Measurements from ENCODE around the gene IRX2.

IRX2 gene

DNA sequence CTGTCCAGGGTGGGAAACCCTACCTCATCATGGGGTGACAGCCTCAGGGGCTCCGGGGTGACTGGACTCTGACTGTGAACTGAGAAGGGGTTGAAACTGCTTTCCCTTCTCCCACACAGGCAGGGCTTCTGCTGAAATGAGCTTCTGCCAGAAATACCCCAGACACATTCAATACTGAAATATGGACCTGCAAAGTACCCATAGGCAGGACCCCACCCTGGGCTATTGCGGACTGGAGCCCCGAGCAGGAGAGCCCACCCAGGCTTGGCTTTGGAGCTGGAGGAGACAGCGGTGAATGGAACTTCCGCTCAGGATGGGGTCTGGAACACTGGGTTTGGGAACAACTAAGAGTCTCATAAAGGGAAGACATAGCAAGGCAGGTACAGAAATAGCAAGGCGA, 37.5 kb downstream of the IRX2 start:
- Histone ChIP-seq H3K9me2 (replicated peaks; ENCODE audit: low read depth, low read length) (no peaks in the 10 kb centered on the region), H3K9ac (ENCODE audit: low read depth, low read length, poor library complexity, severe bottlenecking) (no peak overlapping the region), H4K20me1 (ENCODE audit: insufficient read depth, low read length, poor library complexity, severe bottlenecking) (no peaks in the 10 kb centered on the region), H2AFZ (ENCODE audit: low read length) (no peak overlapping the region), H3K4me2 (ENCODE audit: low read depth, low read length, poor library complexity, severe bottlenecking) (no peak overlapping the region), H3K79me2 (ENCODE audit: insufficient read depth, low read length) (no peaks in the 10 kb centered on the region), H3K4me1 (ENCODE audit: insufficient read depth, low read length, poor library complexity, severe bottlenecking) (no peaks in the 10 kb centered on the region), H3K9me3 (ENCODE audit: insufficient read depth, low read depth, low read length) (peaks cover 10% of the 10 kb centered on the region; the same call in 1 of the 2 replicates), H3K27me3 (ENCODE audit: insufficient read depth, low read length, poor library complexity, severe bottlenecking) (no peaks in the 10 kb centered on the region), H3K36me3 (ENCODE audit: insufficient read depth, low read length) (no peaks in the 10 kb centered on the region), H3F3A (ENCODE audit: low read depth) (no peaks in the 10 kb centered on the region), H3K4me3 (ENCODE audit: low read length, poor library complexity, severe bottlenecking) (no peak overlapping the region)
- TF ChIP-seq, protein P1, sequence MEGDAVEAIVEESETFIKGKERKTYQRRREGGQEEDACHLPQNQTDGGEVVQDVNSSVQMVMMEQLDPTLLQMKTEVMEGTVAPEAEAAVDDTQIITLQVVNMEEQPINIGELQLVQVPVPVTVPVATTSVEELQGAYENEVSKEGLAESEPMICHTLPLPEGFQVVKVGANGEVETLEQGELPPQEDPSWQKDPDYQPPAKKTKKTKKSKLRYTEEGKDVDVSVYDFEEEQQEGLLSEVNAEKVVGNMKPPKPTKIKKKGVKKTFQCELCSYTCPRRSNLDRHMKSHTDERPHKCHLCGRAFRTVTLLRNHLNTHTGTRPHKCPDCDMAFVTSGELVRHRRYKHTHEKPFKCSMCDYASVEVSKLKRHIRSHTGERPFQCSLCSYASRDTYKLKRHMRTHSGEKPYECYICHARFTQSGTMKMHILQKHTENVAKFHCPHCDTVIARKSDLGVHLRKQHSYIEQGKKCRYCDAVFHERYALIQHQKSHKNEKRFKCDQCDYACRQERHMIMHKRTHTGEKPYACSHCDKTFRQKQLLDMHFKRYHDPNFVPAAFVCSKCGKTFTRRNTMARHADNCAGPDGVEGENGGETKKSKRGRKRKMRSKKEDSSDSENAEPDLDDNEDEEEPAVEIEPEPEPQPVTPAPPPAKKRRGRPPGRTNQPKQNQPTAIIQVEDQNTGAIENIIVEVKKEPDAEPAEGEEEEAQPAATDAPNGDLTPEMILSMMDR (conservative IDR thresholded peaks at IDR 0.05; ENCODE audit: low read length): no peak

DNA sequence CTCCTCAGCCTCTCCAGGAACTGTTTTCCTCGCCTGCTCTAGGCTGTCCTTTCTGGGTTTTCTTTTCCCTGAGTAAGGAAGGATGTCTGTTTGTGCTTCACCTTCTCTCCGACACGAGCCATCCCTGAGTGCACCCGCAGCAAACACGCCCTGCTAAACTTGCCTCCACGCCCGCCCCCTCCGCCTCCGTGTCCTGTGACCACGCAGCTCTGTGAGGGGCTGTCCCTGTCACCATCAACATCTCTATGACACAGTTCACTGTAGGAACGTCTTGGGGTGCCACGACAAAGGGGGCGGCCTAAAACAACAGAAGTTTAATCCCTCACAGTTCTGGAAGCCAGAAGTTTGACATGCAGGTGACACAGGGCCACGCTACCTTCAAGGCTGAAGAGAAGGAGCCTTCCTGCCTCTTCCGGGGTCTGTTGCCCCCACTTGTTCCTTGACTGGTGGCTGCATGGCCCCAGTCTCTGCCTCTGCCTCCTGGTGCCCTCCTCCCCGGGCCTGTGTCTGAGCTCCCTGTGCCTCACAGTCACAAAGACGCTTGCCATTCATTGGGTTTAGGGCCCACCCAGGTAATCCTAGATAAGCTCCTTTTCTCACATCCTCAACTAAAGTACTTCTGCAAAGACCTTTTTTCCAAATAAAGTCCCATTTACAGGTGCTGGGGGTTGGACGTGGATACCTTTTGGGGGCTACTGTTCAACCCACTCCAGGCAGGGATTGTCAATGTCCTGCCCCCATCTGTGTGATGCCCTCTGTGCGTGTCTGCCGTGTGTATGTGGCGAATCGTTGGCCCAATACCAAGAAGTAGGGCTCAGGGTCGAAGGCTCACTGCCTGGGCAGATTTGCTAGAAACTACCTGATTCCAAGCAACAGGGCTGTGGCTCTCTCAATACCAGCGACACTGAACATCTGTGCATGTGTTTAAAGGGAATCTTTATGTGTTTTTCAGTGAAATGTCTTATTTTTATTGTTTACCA, 39.7 kb downstream of the IRX2 start:
- Histone ChIP-seq H3K79me2 (ENCODE audit: insufficient read depth, low read length) (no peaks in the 10 kb centered on the region), H3K4me2 (ENCODE audit: low read depth, low read length, poor library complexity, severe bottlenecking) (no peak overlapping the region), H4K20me1 (ENCODE audit: insufficient read depth, low read length, poor library complexity, severe bottlenecking) (no peaks in the 10 kb centered on the region), H3K36me3 (ENCODE audit: insufficient read depth, low read length) (no peaks in the 10 kb centered on the region), H3K9me2 (replicated peaks; ENCODE audit: low read depth, low read length) (no peaks in the 10 kb centered on the region), H3K27me3 (ENCODE audit: insufficient read depth, low read length, poor library complexity, severe bottlenecking) (no peaks in the 10 kb centered on the region), H3K4me1 (ENCODE audit: insufficient read depth, low read length, poor library complexity, severe bottlenecking) (no peaks in the 10 kb centered on the region), H3K9ac (ENCODE audit: low read depth, low read length, poor library complexity, severe bottlenecking) (no peak overlapping the region), H3F3A (ENCODE audit: low read depth) (no peaks in the 10 kb centered on the region), H2AFZ (ENCODE audit: low read length) (no peak overlapping the region), H3K4me3 (ENCODE audit: low read length, poor library complexity, severe bottlenecking) (no peak overlapping the region), H3K9me3 (ENCODE audit: insufficient read depth, low read depth, low read length) (peaks cover 5% of the 10 kb centered on the region; the same call in 1 of the 2 replicates)
- no peak for TF ChIP-seq EZH2phosphoT487 (IDR thresholded peaks at IDR 0.05; ENCODE audit: borderline replicate concordance)
- TF ChIP-seq, protein P1 (conservative IDR thresholded peaks at IDR 0.05; ENCODE audit: low read length): no peak

DNA sequence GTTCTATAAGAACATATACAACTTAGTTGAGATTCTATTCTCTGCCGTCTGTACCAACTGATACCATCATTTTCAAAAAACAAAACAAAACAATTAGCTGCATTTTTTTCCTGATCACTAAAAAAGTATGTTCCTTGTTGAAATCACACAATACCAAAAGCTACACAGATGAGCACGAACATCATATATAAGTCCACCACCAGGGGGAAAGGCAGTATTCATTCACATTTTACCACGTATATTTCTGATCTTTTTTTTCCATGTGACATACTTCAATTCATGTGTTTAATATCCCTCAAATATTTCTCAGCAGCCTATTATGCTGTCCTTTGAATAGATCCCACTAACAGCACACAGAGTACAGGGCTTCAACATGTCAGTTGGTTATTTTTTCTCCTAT, 40.6 kb downstream of the IRX2 start:
- peaks cover 3% of the 10 kb centered on the region; the same call in 1 of the 2 replicates for H3K9me3 ChIP-seq (ENCODE audit: insufficient read depth, low read depth, low read length)
- TF ChIP-seq, protein P1 (conservative IDR thresholded peaks at IDR 0.05; ENCODE audit: low read length): peak; percentile 12; the same call in 1 of the 2 replicates
- TF ChIP-seq EZH2phosphoT487 (IDR thresholded peaks at IDR 0.05; ENCODE audit: borderline replicate concordance): no peak

More for the DNA sequence above, 40.6 kb downstream of the IRX2 start:
- H3K4me3 ChIP-seq (ENCODE audit: low read length, poor library complexity, severe bottlenecking): no peak overlapping the region
- no peak overlapping the region for H2AFZ ChIP-seq (ENCODE audit: low read length)
- no peaks in the 10 kb centered on the region for H4K20me1 ChIP-seq (ENCODE audit: insufficient read depth, low read length, poor library complexity, severe bottlenecking)
- no peaks in the 10 kb centered on the region for H3K4me1 ChIP-seq (ENCODE audit: insufficient read depth, low read length, poor library complexity, severe bottlenecking)
- H3F3A ChIP-seq (ENCODE audit: low read depth): no peaks in the 10 kb centered on the region
- no peak overlapping the region for H3K4me2 ChIP-seq (ENCODE audit: low read depth, low read length, poor library complexity, severe bottlenecking)
- no peak overlapping the region for H3K9ac ChIP-seq (ENCODE audit: low read depth, low read length, poor library complexity, severe bottlenecking)
- H3K79me2 ChIP-seq (ENCODE audit: insufficient read depth, low read length): no peaks in the 10 kb centered on the region
- H3K9me2 ChIP-seq (replicated peaks; ENCODE audit: low read depth, low read length): no peaks in the 10 kb centered on the region
- H3K27me3 ChIP-seq (ENCODE audit: insufficient read depth, low read length, poor library complexity, severe bottlenecking): no peaks in the 10 kb centered on the region
- H3K36me3 ChIP-seq (ENCODE audit: insufficient read depth, low read length): no peaks in the 10 kb centered on the region
